ENCODE results near the gene DNASE2B. TPM values are rescaled to one million over a fixed set of nuclear protein-coding genes. Genes with fewer than 3 reads are reported as not detected.

DNASE2B gene
- polyA plus RNA-seq, 3 donors = not detected

DNA sequence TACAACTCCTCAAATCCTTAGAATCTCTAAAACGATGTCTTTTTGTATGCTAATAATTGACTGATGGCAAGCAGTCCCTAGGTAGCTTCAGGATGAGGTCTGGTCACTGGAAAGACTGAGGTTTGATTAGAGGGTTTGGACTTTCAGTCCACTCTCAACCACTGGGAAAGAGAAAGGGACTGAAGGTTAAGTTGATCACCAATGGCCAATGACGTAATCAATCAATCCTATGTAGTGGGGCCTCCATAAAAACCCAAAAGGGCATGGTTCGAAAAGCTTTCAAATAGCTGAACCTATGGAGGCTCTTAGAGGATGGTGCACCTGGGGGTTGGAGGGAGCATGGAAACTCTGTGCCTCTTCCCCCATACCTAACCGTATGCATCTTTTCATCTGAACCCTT lies 39.6 kb upstream of the DNASE2B start:
- Histone ChIP-seq H3K4me2 (replicated peaks; ENCODE audit: extremely low read depth, low read length, poor library complexity, severe bottlenecking) (no peak overlapping the region), H3K4me3 (replicated peaks in 1 of 3; ENCODE audit: low read depth in 2 of 3, low read length in 3 of 3) (no peak overlapping the region), H3K9ac (ENCODE audit: insufficient read depth, low read length, poor library complexity, severe bottlenecking) (no peak overlapping the region), H3K9me3 (replicated peaks in 1 of 2; ENCODE audit: control insufficient read depth in 1 of 2, insufficient read depth in 1 of 2, low read length in 2 of 2) (no peaks in the 10 kb centered on the region), H3K4me1 (ENCODE audit: control insufficient read depth in 1 of 2, insufficient read depth in 2 of 2, low read length in 2 of 2) (no peaks in the 10 kb centered on the region), H3K36me3 (replicated peaks in 1 of 2; ENCODE audit: control insufficient read depth in 1 of 2, insufficient read depth in 2 of 2, low read length in 2 of 2) (no peaks in the 10 kb centered on the region), H4K20me1 (ENCODE audit: insufficient read depth, low read length) (no peaks in the 10 kb centered on the region), H3K27ac (ENCODE audit: low read depth in 1 of 2, low read length in 2 of 2) (no peak overlapping the region), H2AFZ (ENCODE audit: insufficient read depth, low read depth, low read length, poor library complexity, severe bottlenecking) (no peak overlapping the region), H3K79me2 (ENCODE audit: insufficient read depth, low read length) (no peaks in the 10 kb centered on the region), H3K27me3 (ENCODE audit: control insufficient read depth in 2 of 2, insufficient read depth in 2 of 2, low read length in 2 of 2) (no peaks in the 10 kb centered on the region)
- Mint-ChIP-seq H3K9me3 (peaks cover 0 to 8% (median 2%) of the 10 kb centered on the region in 7 donors), H3K27me3 (ENCODE audit: low read depth in 3 of 3) (peaks cover 1 to 3% (median 2%) of the 10 kb centered on the region in 3 donors), H3K27ac (no peak overlapping the region), H3K4me3 (no peak overlapping the region), H3K4me1 (peaks cover 2% of the 10 kb centered on the region), H3K36me3 (no peaks in the 10 kb centered on the region)
- DNase-seq = no peak
- intact Hi-C loops (cut with micrococcal nuclease) = no loop called here
- no CpG with 5 or more reads among the region's 4 CpGs for WGBS (ENCODE audit: insufficient coverage)
- TF ChIP-seq, protein P1, sequence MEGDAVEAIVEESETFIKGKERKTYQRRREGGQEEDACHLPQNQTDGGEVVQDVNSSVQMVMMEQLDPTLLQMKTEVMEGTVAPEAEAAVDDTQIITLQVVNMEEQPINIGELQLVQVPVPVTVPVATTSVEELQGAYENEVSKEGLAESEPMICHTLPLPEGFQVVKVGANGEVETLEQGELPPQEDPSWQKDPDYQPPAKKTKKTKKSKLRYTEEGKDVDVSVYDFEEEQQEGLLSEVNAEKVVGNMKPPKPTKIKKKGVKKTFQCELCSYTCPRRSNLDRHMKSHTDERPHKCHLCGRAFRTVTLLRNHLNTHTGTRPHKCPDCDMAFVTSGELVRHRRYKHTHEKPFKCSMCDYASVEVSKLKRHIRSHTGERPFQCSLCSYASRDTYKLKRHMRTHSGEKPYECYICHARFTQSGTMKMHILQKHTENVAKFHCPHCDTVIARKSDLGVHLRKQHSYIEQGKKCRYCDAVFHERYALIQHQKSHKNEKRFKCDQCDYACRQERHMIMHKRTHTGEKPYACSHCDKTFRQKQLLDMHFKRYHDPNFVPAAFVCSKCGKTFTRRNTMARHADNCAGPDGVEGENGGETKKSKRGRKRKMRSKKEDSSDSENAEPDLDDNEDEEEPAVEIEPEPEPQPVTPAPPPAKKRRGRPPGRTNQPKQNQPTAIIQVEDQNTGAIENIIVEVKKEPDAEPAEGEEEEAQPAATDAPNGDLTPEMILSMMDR (IDR thresholded peaks at IDR 0.05) = no peak

DNA sequence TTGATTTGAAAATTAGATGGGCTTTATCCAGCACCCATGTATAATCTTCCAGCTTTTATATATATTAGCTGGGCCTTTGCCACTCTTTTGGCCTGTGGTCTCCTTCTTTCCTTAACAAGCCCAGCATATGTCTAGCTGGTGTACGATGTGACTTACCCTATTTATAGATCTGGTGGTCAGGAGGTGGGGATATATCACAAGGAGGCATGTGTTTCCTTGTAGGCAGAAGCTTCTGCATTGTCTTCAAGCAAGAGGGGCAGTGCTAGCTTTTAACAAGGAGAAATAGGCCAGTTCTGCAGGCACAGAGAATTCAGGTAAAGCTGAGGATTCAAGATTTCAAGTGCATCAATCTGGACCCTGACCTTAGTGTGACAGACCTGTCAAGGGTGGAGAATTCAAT lies 38.0 kb upstream of the DNASE2B start:
- peaks cover 1 to 3% (median 2%) of the 10 kb centered on the region in 3 donors for H3K27me3 Mint-ChIP-seq (ENCODE audit: low read depth in 3 of 3)
- Histone ChIP-seq H3K36me3 (replicated peaks in 1 of 2; ENCODE audit: control insufficient read depth in 1 of 2, insufficient read depth in 2 of 2, low read length in 2 of 2) (no peaks in the 10 kb centered on the region), H2AFZ (ENCODE audit: insufficient read depth, low read depth, low read length, poor library complexity, severe bottlenecking) (no peak overlapping the region), H3K9me3 (replicated peaks in 1 of 2; ENCODE audit: control insufficient read depth in 1 of 2, insufficient read depth in 1 of 2, low read length in 2 of 2) (no peaks in the 10 kb centered on the region), H3K27ac (ENCODE audit: low read depth in 1 of 2, low read length in 2 of 2) (no peak overlapping the region), H3K4me3 (replicated peaks in 1 of 3; ENCODE audit: low read depth in 2 of 3, low read length in 3 of 3) (no peak overlapping the region), H3K9ac (ENCODE audit: insufficient read depth, low read length, poor library complexity, severe bottlenecking) (no peak overlapping the region), H3K4me2 (replicated peaks; ENCODE audit: extremely low read depth, low read length, poor library complexity, severe bottlenecking) (no peak overlapping the region), H3K27me3 (ENCODE audit: control insufficient read depth in 2 of 2, insufficient read depth in 2 of 2, low read length in 2 of 2) (no peaks in the 10 kb centered on the region), H4K20me1 (ENCODE audit: insufficient read depth, low read length) (no peaks in the 10 kb centered on the region), H3K4me1 (ENCODE audit: control insufficient read depth in 1 of 2, insufficient read depth in 2 of 2, low read length in 2 of 2) (no peaks in the 10 kb centered on the region), H3K79me2 (ENCODE audit: insufficient read depth, low read length) (no peaks in the 10 kb centered on the region)
- DNase-seq = no peak
- no peak overlapping the region for H3K27ac Mint-ChIP-seq
- intact Hi-C loops (cut with micrococcal nuclease) = no loop called here
- H3K9me3 Mint-ChIP-seq = peaks cover 0 to 8% (median 2%) of the 10 kb centered on the region in 7 donors
- TF ChIP-seq, protein P1 (IDR thresholded peaks at IDR 0.05) = no peak
- H3K4me1 Mint-ChIP-seq = peaks cover 4% of the 10 kb centered on the region
- WGBS (ENCODE audit: insufficient coverage) = no CpG with 5 or more reads among the region's 1 CpG
- no peaks in the 10 kb centered on the region for H3K36me3 Mint-ChIP-seq
- H3K4me3 Mint-ChIP-seq = no peak overlapping the region
